ENCODE measurements around the gene USP21. TPM values are rescaled to one million over a fixed set of nuclear protein-coding genes. Genes with fewer than 3 reads are reported as not detected.
"Not testable (repeated sequence)": the region's sequence is repeated elsewhere in the genome, so short reads cannot be mapped to it uniquely, and the experiment has no call there.

The USP21 gene, protein sequence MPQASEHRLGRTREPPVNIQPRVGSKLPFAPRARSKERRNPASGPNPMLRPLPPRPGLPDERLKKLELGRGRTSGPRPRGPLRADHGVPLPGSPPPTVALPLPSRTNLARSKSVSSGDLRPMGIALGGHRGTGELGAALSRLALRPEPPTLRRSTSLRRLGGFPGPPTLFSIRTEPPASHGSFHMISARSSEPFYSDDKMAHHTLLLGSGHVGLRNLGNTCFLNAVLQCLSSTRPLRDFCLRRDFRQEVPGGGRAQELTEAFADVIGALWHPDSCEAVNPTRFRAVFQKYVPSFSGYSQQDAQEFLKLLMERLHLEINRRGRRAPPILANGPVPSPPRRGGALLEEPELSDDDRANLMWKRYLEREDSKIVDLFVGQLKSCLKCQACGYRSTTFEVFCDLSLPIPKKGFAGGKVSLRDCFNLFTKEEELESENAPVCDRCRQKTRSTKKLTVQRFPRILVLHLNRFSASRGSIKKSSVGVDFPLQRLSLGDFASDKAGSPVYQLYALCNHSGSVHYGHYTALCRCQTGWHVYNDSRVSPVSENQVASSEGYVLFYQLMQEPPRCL
- total RNA-seq (10 to 100 TPM; 35.9 to 37.0 TPM), total RNA-seq (31.8 to 40.8 reads per million in 2 donors)

DNA sequence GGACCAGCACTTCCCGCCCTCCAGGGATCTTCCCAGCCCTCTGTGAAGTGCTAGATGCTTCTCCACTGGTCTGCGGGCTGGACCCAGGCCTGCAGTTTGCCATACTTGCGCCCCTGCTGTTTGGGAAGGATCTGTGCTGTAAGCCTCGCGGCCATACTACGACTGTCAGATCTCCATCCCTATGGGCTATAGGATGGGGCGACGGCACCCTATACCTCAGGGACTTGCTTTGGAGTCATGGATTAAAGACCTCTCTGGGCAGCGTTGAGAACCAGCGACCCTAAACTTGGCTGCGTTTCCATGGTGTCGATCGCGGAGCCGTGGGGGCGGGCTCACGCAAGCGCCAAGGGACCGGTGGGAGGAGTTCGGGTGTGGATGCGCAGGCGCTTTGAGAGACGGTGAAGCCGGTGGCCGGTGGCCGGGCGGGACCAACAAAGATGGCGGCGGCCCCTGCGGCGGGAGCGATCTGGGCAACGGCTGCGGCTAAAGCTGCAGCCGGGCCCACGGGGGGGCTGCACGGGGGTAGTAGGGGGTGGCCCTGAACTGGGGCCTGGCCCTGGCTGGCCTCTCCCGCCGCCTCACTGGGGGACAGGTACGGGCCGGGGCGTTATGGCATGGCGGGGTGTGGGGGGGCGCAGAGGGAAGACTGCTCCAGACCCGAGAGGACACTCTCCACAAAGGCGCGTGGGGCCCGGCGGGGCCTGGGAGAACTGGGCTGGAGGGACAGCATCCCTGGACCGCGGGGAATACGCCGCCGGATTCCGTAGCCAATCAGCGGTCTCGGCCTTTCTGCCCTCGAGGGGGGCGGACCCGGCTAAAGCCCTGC is at the start of gene USP21:
USP21 (plus strand) TSS at position 414 of the 826 bp plus-strand sequence. CDS start 1,141 bp downstream, outside the sequence.
- Mint-ChIP-seq H3K27me3 (no peaks in the 10 kb centered on the region), H3K36me3 (ENCODE audit: low read depth) (peaks cover 12% of the 10 kb centered on the region), H3K4me1 (peaks cover 59% of the 10 kb centered on the region), H3K4me3 (peak within 1 kb of the TSS; percentile 93), H3K27ac (peak within 1 kb of the TSS; percentile 97)
- DNase-seq (peak; percentile 86 to 88 (median 87)), ATAC-seq (peak; percentile 91)
- H3K9me3 ChIP-seq (ENCODE audit: control insufficient read depth, low read length, poor library complexity, severe bottlenecking) = no peaks in the 10 kb centered on the region

DNA sequence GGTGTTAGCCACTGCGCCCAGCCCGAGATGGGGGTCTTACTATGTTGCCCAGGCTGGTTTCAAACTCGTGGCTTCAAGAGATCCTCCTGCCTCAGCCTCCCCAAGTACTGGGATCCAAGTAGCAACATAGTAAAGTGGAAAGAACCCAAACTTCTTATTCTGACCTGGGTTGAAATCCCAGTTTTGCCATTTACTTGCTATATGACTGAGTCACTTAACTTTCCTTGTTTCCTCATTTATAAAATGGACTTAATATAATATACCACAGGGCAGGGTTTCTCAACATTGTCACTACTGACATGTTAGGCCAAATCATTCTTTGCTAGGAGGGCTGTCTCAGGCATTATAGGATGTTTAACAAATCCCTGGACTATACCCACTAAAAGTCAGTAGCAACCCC is 48.2 kb upstream of the USP21 start:
- H3K9me3 ChIP-seq (ENCODE audit: control insufficient read depth, low read length, poor library complexity, severe bottlenecking) = no peaks in the 10 kb centered on the region
- H3K27ac Mint-ChIP-seq = no peak overlapping the region
- peaks cover 6% of the 10 kb centered on the region for H3K36me3 Mint-ChIP-seq (ENCODE audit: low read depth)
- H3K4me1 Mint-ChIP-seq = peaks cover 30% of the 10 kb centered on the region
- no peaks in the 10 kb centered on the region for H3K27me3 Mint-ChIP-seq
- no peak overlapping the region for H3K4me3 Mint-ChIP-seq
- ATAC-seq = no peak
- DNase-seq = no peak

DNA sequence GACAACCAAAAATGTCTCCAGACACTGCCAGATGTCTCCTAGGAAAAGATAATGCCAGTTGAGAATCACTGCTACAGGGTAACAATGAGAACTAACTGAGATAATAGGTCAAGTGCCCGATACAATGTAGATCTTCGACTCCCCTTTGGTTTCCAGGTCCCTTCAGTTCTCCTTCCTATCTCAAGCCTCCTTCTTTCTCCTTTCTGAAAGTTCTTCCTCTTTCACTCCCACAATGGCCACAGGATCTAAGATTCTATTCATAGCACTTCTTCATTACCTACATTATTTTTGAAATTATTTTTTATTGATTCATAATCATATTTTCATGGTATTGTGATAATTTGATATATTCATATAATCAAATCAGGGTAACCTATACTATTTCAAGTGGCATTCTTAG is 47.8 kb upstream of the USP21 start:
- Mint-ChIP-seq H3K4me1 (peaks cover 33% of the 10 kb centered on the region), H3K27ac (no peak overlapping the region), H3K4me3 (no peak overlapping the region), H3K36me3 (ENCODE audit: low read depth) (peaks cover 6% of the 10 kb centered on the region), H3K27me3 (no peaks in the 10 kb centered on the region)
- ATAC-seq = no peak
- no peak for DNase-seq
- H3K9me3 ChIP-seq (ENCODE audit: control insufficient read depth, low read length, poor library complexity, severe bottlenecking) = no peaks in the 10 kb centered on the region

DNA sequence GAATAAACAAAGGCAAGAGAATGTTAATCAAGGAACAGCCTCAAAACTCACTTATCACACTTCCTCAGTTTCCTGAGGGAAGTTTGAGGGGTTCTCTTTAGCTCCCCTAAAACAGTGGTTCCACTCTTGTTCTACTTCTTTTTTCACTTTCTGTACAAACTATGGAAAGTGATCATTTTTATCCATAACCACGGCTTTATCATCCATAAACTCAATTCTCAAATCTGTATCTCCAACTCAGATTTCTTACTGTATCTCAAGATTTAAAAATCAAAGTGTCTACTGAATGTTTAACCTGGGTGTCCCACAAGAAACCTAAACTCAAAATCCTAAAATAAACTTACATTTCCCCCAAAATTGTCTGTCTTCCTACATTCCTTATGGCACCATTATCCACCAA is 45.4 kb upstream of the USP21 start:
- Mint-ChIP-seq H3K4me3 (no peak overlapping the region), H3K36me3 (ENCODE audit: low read depth) (peaks cover 4% of the 10 kb centered on the region), H3K4me1 (peaks cover 41% of the 10 kb centered on the region), H3K27ac (peak overlapping the region; percentile 84), H3K27me3 (no peaks in the 10 kb centered on the region)
- no peaks in the 10 kb centered on the region for H3K9me3 ChIP-seq (ENCODE audit: control insufficient read depth, low read length, poor library complexity, severe bottlenecking)
- ATAC-seq (no peak), DNase-seq (no peak)

DNA sequence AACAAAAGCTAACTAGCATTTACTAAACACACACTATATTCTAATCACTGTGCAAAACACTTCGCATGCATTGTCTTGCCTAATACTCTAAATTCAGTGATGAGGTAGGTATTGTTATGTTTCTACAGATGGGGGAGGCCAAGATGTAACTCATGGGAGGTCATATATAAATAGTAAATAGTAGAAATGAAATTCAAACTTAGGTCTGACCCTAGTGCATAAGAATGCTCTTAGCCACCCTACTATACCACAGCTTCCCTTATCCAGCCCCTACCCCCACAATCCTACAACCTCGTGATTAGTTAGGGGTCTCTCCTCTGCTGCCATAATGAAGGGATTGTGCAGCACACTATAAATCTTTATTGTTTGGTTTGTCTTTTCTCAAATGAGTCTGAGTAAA is 44.7 kb upstream of the USP21 start:
- H3K9me3 ChIP-seq (ENCODE audit: control insufficient read depth, low read length, poor library complexity, severe bottlenecking) = no peaks in the 10 kb centered on the region
- ATAC-seq = no peak
- H3K27me3 Mint-ChIP-seq = no peaks in the 10 kb centered on the region
- peaks cover 3% of the 10 kb centered on the region for H3K36me3 Mint-ChIP-seq (ENCODE audit: low read depth)
- peak overlapping the region; percentile 84 for H3K27ac Mint-ChIP-seq
- no peak for DNase-seq
- no peak overlapping the region for H3K4me3 Mint-ChIP-seq
- H3K4me1 Mint-ChIP-seq = peaks cover 45% of the 10 kb centered on the region

DNA sequence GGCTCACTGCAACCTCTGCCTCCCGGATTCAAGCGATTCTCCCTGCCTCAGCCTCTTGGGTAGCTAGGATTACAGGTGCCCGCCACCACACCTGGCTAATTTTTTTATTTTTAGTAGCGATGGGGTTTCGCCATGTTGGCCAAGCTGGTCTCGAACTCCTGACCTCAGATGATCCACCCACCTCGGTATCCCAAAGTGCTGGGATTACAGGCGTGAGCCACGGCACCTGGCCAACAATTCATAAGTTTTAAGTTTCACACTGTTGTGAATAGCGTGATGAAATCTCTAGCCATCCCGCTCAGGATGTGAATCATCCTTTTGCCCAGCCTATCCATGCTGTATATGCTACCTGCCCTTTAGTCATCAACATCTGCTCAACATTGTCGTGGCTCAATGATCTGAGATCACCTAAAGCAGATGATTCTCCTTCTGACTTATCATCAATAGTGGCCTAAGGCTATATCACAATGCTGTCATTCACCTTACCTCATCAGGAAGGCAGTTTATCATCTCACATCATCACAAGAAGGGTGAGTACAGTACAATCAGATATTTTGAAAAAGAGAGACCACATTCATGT is 44.1 kb upstream of the USP21 start:
- Mint-ChIP-seq H3K4me3 (no peak overlapping the region), H3K36me3 (ENCODE audit: low read depth) (peaks cover 3% of the 10 kb centered on the region), H3K27me3 (no peaks in the 10 kb centered on the region), H3K27ac (peak overlapping the region; percentile 84), H3K4me1 (peaks cover 49% of the 10 kb centered on the region)
- no peaks in the 10 kb centered on the region for H3K9me3 ChIP-seq (ENCODE audit: control insufficient read depth, low read length, poor library complexity, severe bottlenecking)
- no peak for DNase-seq
- ATAC-seq = no peak

DNA sequence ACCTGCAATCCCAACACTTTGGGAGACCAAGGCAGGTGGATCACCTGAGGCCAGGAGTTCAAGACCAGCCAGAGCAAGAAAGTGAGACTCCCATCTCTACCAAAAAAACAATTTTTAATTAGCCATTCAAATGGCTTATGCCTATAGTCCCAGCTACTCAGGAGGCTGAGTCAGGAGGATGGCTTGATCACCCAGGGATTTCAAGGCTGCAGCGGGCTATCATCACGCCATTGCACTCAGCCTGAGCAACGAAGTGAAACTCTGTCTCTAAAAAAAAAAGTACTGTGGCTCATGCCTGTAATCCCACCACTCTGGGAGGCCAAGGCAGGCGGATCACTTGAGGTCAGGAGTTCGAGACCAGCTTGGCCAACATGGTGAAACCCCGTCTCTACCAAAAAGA is 43.3 kb upstream of the USP21 start:
- H3K36me3 Mint-ChIP-seq (ENCODE audit: low read depth); H3K27me3 Mint-ChIP-seq; ATAC-seq; DNase-seq; H3K9me3 ChIP-seq (ENCODE audit: control insufficient read depth, low read length, poor library complexity, severe bottlenecking): not testable (repeated sequence)
- H3K27ac Mint-ChIP-seq = peak overlapping the region; percentile 94
- peaks cover 51% of the 10 kb centered on the region for H3K4me1 Mint-ChIP-seq
- H3K4me3 Mint-ChIP-seq = peak overlapping the region; percentile 53

DNA sequence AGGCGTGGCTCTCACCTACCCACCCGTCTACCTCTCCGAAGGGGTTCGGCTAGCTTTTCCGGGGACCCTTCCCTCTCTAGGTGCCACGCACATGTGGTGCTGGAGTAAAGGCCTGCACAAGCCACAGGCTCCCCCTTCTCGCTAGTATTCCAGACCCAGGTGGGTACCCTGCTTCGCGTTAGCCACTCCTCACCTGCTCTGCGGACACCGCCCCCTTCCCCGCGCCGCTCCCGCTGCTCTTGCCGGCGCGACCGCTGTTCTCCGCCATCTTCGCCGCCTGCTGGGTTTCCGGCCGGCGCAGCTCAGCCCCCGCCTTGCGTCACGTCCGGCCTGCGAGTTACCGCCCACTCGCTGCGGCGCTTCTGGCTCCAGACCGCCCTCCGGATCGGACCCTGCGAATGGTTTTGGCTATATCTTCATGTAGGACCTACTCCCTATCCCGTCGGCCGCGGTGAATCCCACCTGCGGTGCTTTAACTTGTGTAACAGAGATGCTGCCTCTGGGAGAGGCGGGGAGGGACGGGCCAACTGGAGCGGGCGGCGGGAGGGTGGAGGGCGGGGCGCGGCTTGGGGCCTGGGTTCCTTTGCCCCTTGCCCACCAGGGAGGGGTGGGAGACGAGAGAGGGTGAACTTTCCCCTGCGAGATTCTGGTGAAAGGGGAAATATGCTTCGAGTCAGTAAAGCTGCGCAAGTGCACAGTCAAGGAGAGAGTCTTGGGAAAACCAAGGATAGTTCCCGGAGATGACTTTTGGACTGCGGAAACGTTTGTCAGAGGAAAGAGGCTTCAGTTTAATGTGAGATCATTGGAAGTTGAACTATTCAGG is 41.3 kb upstream of the USP21 start, which contains the start of the genes NIT1 and PFDN2:
NIT1 (plus strand) TSS at position 347 of the 823 bp plus-strand sequence; CDS start at position 419, 72 bp downstream.
PFDN2 (minus strand) TSS at position 279 of the 823 bp plus-strand sequence; CDS start at position 268, 11 bp downstream.
- Mint-ChIP-seq H3K4me3 (peak within 1 kb of the TSS; percentile 97), H3K36me3 (ENCODE audit: low read depth) (peaks cover 3% of the 10 kb centered on the region), H3K4me1 (peaks cover 42% of the 10 kb centered on the region), H3K27ac (peak within 1 kb of the TSS; percentile 94), H3K27me3 (no peaks in the 10 kb centered on the region)
- ATAC-seq (peak; percentile 83), DNase-seq (peak; percentile 75 to 81 (median 79))
- no peaks in the 10 kb centered on the region for H3K9me3 ChIP-seq (ENCODE audit: control insufficient read depth, low read length, poor library complexity, severe bottlenecking)

DNA sequence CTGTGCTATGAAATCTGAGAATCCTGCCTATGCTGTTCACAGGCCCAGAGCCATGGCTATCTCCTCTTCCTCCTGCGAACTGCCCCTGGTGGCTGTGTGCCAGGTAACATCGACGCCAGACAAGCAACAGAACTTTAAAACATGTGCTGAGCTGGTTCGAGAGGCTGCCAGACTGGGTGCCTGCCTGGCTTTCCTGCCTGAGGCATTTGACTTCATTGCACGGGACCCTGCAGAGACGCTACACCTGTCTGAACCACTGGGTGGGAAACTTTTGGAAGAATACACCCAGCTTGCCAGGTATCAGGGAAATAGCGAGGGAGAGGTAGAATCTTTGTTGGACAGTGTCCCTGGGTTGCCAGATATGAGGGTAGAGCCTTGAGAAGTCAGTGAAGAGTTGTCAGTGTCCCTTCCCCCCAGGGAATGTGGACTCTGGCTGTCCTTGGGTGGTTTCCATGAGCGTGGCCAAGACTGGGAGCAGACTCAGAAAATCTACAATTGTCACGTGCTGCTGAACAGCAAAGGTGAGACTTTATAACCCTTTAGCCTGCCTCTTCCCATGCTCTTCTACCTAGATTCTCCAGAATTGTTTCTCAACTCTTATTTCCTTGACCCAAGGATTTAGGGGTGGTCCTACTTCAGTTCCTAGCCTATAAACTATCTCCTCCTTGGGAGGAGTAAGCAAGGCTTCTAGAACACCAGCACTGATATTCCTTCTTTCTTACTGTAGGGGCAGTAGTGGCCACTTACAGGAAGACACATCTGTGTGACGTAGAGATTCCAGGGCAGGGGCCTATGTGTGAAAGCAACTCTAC is 40.0 kb upstream of the USP21 start:
- H3K9me3 ChIP-seq (ENCODE audit: control insufficient read depth, low read length, poor library complexity, severe bottlenecking) = no peaks in the 10 kb centered on the region
- H3K4me1 Mint-ChIP-seq = peaks cover 33% of the 10 kb centered on the region
- no peaks in the 10 kb centered on the region for H3K27me3 Mint-ChIP-seq
- H3K27ac Mint-ChIP-seq = peak overlapping the region; percentile 94
- peak overlapping the region; percentile 97 for H3K4me3 Mint-ChIP-seq
- peak; percentile 69 for ATAC-seq
- peaks cover 1% of the 10 kb centered on the region for H3K36me3 Mint-ChIP-seq (ENCODE audit: low read depth)
- DNase-seq = peak in 2 of 3 donors; percentile 21 to 44

DNA sequence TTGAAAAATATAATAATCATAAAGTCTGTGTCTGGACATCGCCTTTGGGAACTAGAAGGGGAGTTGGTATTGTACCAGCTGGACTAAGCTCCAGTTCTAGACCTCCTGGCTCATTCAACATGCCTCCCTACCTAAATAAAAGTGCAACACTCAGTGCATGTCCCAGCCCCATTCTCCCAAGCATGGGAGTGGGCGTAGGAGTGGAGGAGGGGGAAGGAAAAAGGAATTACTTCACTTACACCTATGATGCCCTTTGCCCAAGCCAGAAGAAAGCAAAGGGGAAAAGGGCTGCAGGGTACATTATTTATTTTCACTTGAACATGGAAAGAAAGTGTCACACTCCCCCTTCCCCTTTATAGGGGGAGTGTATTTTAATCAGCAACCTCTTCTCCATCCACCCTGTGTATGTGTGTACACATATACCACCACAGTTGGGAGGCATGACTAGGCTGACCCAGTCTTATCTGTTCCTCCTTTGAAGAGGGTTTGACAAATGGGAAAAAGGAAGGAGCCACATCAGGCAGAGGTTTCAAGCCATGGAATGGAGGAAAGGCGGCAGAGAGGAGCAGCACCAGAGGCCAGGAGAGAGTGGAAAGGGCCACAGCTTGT is 38.2 kb upstream of the USP21 start:
- peaks cover 36% of the 10 kb centered on the region for H3K4me1 Mint-ChIP-seq
- no peaks in the 10 kb centered on the region for H3K9me3 ChIP-seq (ENCODE audit: control insufficient read depth, low read length, poor library complexity, severe bottlenecking)
- DNase-seq (no peak), ATAC-seq (no peak)
- no peaks in the 10 kb centered on the region for H3K27me3 Mint-ChIP-seq
- peaks cover 5% of the 10 kb centered on the region for H3K36me3 Mint-ChIP-seq (ENCODE audit: low read depth)
- peak overlapping the region; percentile 24 for H3K27ac Mint-ChIP-seq
- no peak overlapping the region for H3K4me3 Mint-ChIP-seq

DNA sequence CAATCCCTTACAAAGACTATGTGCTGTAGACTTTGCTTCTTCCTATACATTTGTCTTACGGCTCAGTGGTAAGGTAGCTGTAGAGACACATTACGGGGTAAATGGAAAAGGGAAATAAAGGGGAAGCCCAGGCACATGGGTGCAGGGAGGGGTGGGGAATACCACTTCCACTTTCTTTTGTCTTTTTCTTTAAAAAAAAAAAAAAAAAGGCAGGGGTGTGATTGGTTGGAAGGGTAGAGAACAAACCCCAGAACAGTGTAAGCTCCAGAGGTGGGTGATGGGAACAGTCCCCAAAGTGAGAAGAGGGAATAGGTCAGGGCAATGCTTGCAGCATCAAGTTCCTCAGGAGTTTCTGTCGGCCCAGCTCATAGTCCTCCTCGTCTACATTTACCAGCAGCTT is 37.5 kb upstream of the USP21 start:
- peaks cover 8% of the 10 kb centered on the region for H3K36me3 Mint-ChIP-seq (ENCODE audit: low read depth)
- H3K27ac Mint-ChIP-seq = no peak overlapping the region
- H3K4me1 Mint-ChIP-seq = peaks cover 37% of the 10 kb centered on the region
- H3K9me3 ChIP-seq (ENCODE audit: control insufficient read depth, low read length, poor library complexity, severe bottlenecking) = no peaks in the 10 kb centered on the region
- H3K4me3 Mint-ChIP-seq = no peak overlapping the region
- no peaks in the 10 kb centered on the region for H3K27me3 Mint-ChIP-seq
- DNase-seq (no peak), ATAC-seq (no peak)
